GM23338 (cell line): ENCODE data around the gene ADAP1. TPM values are rescaled to one million over a fixed set of nuclear protein-coding genes. Genes with fewer than 3 reads are reported as not detected.
"Not testable (repeated sequence)": the region's sequence is repeated elsewhere in the genome, so short reads cannot be mapped to it uniquely, and the experiment has no call there.

ENCODE experiments used
- ATAC-seq: fragments of 200-7000 bp; cut with Tn5 transposase; 3 replicates; pipeline ENCODE4 v1.9.1; 2020
- DNase-seq: peaks from one replicate; pipeline ENCODE4 v3.0.0-alpha.2; 2015; ENCODE audit warnings: low spot score
- H2AFZ ChIP-seq: fragments of 200-600 bp; sonication (generic); 2 replicates; pipeline ENCODE4 v1.8.0; 2016; ENCODE audit warnings: antibody characterized with exemption, mild to moderate bottlenecking, moderate library complexity
- H3F3A ChIP-seq: fragments of 200-600 bp; sonication (generic); replicated peaks from 2 replicates; pipeline ENCODE4 v1.8.0; 2017; ENCODE audit warnings: antibody characterized with exemption, mixed run types, low read depth
- H3K27ac ChIP-seq: fragments of 200-600 bp; sonication (generic); 2 replicates; pipeline ENCODE4 v1.6.1; 2016; ENCODE audit warnings: low read depth
- H3K27me3 ChIP-seq: fragments of 200-600 bp; sonication (generic); 2 replicates; pipeline ENCODE4 v1.8.0; 2016; ENCODE audit warnings: mild to moderate bottlenecking, mixed run types, moderate library complexity; ENCODE audit not compliant: insufficient read depth
- H3K36me3 ChIP-seq: fragments of 200-600 bp; sonication (generic); 2 replicates; pipeline ENCODE4 v1.8.0; 2016; ENCODE audit warnings: mild to moderate bottlenecking; ENCODE audit not compliant: insufficient read depth
- H3K4me1 ChIP-seq: fragments of 200-600 bp; sonication (generic); 2 replicates; pipeline ENCODE4 v1.8.0; 2016; ENCODE audit warnings: mild to moderate bottlenecking, moderate library complexity; ENCODE audit not compliant: insufficient read depth
- H3K4me2 ChIP-seq: fragments of 200-600 bp; sonication (generic); 2 replicates; pipeline ENCODE4 v1.7.1; 2017; ENCODE audit warnings: mixed run types
- H3K4me3 ChIP-seq: fragments of 200-600 bp; sonication (generic); 2 replicates; pipeline ENCODE4 v1.6.1; 2016; ENCODE audit warnings: mixed run types
- H3K79me2 ChIP-seq: fragments of 200-600 bp; sonication (generic); replicated peaks from 2 replicates; pipeline ENCODE4 v1.8.0; 2017; ENCODE audit warnings: mild to moderate bottlenecking; ENCODE audit not compliant: insufficient read depth
- H3K9me2 ChIP-seq: fragments of 200-600 bp; sonication (generic); 2 replicates; pipeline ENCODE4 v1.8.0; 2017; ENCODE audit not compliant: insufficient read depth
- H4K20me1 ChIP-seq: fragments of 200-600 bp; sonication (generic); replicated peaks from 2 replicates; pipeline ENCODE4 v1.8.0; 2017; ENCODE audit warnings: mild to moderate bottlenecking; ENCODE audit not compliant: insufficient read depth
- H3K27ac Mint-ChIP-seq: 2 replicates; pipeline ENCODE4 v1.8.0; 2020; ENCODE audit warnings: inconsistent platforms, mild to moderate bottlenecking, moderate library complexity, mixed read lengths
- H3K27me3 Mint-ChIP-seq: 3 replicates; pipeline ENCODE4 v1.8.0; 2022; ENCODE audit warnings: low read depth, mild to moderate bottlenecking, moderate library complexity, mixed read lengths, inconsistent platforms; ENCODE audit not compliant: insufficient read depth, poor library complexity
- H3K36me3 Mint-ChIP-seq: 3 replicates; pipeline ENCODE4 v1.8.0; 2021; ENCODE audit warnings: low read depth, mild to moderate bottlenecking, inconsistent platforms, moderate library complexity, mixed read lengths
- H3K4me1 Mint-ChIP-seq: 3 replicates; pipeline ENCODE4 v1.8.0; 2020; ENCODE audit warnings: mild to moderate bottlenecking, inconsistent platforms, mixed read lengths
- H3K4me3 Mint-ChIP-seq: 3 replicates; pipeline ENCODE4 v1.8.0; 2021; ENCODE audit warnings: moderate library complexity, mild to moderate bottlenecking, inconsistent platforms, mixed read lengths
- H3K9me3 Mint-ChIP-seq: 3 replicates; pipeline ENCODE4 v1.8.0; 2020; ENCODE audit warnings: moderate library complexity, mild to moderate bottlenecking, inconsistent platforms, mixed read lengths
- POLR2AphosphoS5 ChIP-seq: IDR thresholded peaks from 2 replicates; pipeline ENCODE4 v1.6.1; 2016; ENCODE audit warnings: antibody characterized with exemption, low read depth
- STAT1 ChIP-seq: IDR thresholded peaks from one replicate; pipeline ENCODE4 v1.6.1; 2016; ENCODE audit warnings: antibody characterized with exemption; ENCODE audit not compliant: unreplicated experiment
- ZNF114 ChIP-seq: fragments of 250-450 bp; sonication (Bioruptor Pico); IDR thresholded peaks from 2 replicates; pipeline ENCODE4 v1.5.0; 2020; ENCODE audit warnings: mild to moderate bottlenecking, moderate library complexity
- ZNF331 ChIP-seq: fragments of 250-450 bp; sonication (Bioruptor Pico); IDR thresholded peaks from 2 replicates; pipeline ENCODE4 v1.5.0; 2020; ENCODE audit warnings: low read depth, mild to moderate bottlenecking, moderate library complexity
- polyA plus RNA-seq: library from polyadenylated mRNA; unstranded; fragments of >200 nt; fragmentation: Nextera tagmentation; extraction: Ambion mirVana; gene quantifications from 2 replicates; pipeline ENCODE4 v1.2.1, GENCODE V29; 2016
- total RNA-seq: library from RNA; depleted of rRNA; stranded (reverse); fragments of >200 nt; shearing (Covaris generic); gene quantifications from 2 replicates; pipeline ENCODE4 v1.2.3, GENCODE V29; 2014
- TF ChIP-seq, protein P1 (sequence below), 2 experiments: fragments of 200-600 bp in 1 of 2; sonication (generic) in 1 of 2; conservative IDR thresholded peaks; 2 replicates each; pipeline versions ENCODE4 v1.5.1 to v1.6.1; 2016 to 2017; ENCODE audit warnings: antibody characterized with exemption in 2 of 2, low read depth in 2 of 2, mild to moderate bottlenecking in 2 of 2, moderate library complexity in 1 of 2
- TF ChIP-seq, protein P2 (sequence below): fragments of 250-450 bp; sonication (Bioruptor Pico); IDR thresholded peaks from 2 replicates; pipeline ENCODE4 v1.5.0; 2020; ENCODE audit warnings: mild to moderate bottlenecking, moderate library complexity

The ADAP1 gene
- total and polyA plus RNA-seq, 2 experiments from 2014 or later: 2.2 to 9.6 TPM

DNA sequence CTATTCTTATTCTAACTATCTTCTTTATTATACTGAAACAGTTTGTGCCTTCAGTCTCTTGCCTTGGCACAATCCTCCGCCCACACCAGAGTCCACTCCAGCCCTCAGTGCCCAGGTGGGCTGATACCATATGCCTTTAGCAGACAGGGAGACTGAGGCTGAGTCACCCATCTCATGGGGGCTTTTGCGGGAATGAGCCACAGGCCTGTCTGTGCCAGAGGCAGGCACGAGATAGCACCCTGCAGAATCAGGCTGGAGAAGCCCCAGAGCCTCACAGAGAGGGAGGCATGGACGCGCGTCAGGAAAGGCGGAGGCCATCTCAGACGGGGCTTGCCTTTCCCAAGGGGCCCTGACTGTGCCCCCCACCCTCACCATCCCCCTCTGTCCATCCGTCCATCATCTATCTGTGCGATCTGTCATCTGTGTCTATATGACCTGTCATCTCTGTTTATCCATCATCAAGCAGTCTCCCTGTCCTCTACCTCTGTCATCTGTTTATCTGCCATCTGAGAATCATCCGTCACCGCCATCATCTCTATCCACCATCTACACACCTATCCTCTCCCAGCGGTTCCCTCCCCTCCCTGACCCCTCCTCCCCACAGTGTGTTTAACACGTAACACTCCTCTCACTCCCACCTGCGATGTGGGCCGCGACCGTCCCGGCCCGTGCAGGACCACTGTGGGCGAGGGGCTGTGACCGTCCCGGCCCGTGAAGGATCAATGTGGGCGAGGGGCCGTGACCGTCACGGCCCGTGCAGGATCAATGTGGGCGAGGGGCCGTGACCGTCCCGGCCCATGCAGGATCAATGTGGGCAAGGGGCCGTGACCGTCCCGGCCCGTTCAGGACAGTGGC, 7.3 kb upstream of the ADAP1 start (continued):
- TF ChIP-seq, protein P1, sequence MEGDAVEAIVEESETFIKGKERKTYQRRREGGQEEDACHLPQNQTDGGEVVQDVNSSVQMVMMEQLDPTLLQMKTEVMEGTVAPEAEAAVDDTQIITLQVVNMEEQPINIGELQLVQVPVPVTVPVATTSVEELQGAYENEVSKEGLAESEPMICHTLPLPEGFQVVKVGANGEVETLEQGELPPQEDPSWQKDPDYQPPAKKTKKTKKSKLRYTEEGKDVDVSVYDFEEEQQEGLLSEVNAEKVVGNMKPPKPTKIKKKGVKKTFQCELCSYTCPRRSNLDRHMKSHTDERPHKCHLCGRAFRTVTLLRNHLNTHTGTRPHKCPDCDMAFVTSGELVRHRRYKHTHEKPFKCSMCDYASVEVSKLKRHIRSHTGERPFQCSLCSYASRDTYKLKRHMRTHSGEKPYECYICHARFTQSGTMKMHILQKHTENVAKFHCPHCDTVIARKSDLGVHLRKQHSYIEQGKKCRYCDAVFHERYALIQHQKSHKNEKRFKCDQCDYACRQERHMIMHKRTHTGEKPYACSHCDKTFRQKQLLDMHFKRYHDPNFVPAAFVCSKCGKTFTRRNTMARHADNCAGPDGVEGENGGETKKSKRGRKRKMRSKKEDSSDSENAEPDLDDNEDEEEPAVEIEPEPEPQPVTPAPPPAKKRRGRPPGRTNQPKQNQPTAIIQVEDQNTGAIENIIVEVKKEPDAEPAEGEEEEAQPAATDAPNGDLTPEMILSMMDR (conservative IDR thresholded peaks at IDR 0.05; ENCODE audit: low read depth in 2 of 2): no peak
- TF ChIP-seq STAT1: no peak

DNA sequence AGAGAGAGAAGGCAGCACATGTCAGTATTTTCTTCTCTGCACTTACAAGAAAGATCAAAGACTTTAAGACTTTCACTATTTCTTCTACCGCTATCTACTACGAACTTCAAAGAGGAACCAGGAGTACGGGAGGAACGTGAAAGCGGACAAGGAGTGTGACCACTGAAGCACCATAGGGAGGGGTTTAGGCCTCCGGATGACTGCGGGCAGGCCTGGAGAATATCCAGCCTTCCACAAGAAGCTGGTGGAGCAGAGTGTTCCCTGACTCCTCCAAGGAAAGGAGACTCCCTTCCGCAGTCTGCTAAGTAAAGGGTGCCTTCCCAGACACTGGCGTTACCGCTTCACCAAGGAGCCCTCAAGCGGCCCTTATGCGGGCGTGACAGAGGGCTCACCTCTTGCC, 6.5 kb upstream of the ADAP1 start:
- H4K20me1 ChIP-seq, H3K9me3 Mint-ChIP-seq, H3K9me2 ChIP-seq, H3K27ac Mint-ChIP-seq, H3K27ac ChIP-seq, H3F3A ChIP-seq, H3K79me2 ChIP-seq, H3K4me1 Mint-ChIP-seq, H3K27me3 ChIP-seq, H3K4me1 ChIP-seq, ATAC-seq, H3K36me3 ChIP-seq, H2AFZ ChIP-seq, H3K4me2 ChIP-seq, H3K36me3 Mint-ChIP-seq, DNase-seq, H3K4me3 Mint-ChIP-seq, H3K4me3 ChIP-seq: not testable (repeated sequence)
- peaks cover 16% of the 10 kb centered on the region for H3K27me3 Mint-ChIP-seq

DNA sequence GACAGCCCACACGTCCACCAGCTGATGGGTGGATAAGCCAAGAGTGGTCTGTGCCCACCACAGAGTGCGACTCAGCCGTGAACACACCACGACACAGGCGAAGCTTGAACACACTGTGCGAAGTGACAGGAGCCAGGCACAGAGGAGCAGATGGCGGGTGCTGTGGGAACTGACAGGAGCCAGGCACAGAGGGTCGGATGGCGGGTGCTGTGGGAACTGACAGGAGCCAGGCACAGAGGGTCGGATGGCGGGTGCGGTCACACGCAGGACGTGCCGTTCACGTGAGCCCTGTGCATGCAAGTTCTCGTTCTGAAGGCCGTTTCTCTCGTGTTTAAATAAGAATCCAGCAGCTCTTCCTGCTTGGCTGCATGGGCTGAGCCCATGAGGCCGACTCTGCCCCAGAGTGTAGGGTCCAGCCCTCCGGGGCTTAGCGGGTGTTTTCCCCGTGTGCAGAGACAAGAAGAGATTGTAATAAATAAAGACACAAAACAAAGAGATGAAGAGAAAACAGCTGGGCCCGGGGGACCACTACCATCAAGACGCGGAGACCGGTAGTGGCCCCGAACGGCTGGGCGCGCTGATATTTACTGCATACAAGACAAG, 5.9 kb upstream of the ADAP1 start:
- H3K27ac Mint-ChIP-seq: no peak overlapping the region
- no peak overlapping the region for H3K4me3 Mint-ChIP-seq
- Histone ChIP-seq H3K36me3 (no peaks in the 10 kb centered on the region), H3F3A (peaks cover under 1% of the 10 kb centered on the region; the same call in 1 of the 2 replicates), H2AFZ (no peak overlapping the region), H3K4me2 (no peak overlapping the region), H3K4me3 (no peak overlapping the region), H3K9me2 (no peaks in the 10 kb centered on the region), H3K79me2 (no peaks in the 10 kb centered on the region), H3K27me3 (peaks cover 7% of the 10 kb centered on the region; the same call in 1 of the 2 replicates), H3K27ac (no peak overlapping the region), H3K4me1 (no peaks in the 10 kb centered on the region), H4K20me1 (peaks cover under 1% of the 10 kb centered on the region)
- no peaks in the 10 kb centered on the region; the same call in 2 of the 3 replicates for H3K9me3 Mint-ChIP-seq
- H3K36me3 Mint-ChIP-seq: no peaks in the 10 kb centered on the region; the same call in 2 of the 3 replicates
- peaks cover 6% of the 10 kb centered on the region for H3K4me1 Mint-ChIP-seq
- ATAC-seq: no peak
- no peak for DNase-seq
- peaks cover 22% of the 10 kb centered on the region for H3K27me3 Mint-ChIP-seq
- TF ChIP-seq POLR2AphosphoS5: no peak
- TF ChIP-seq ZNF331 (CRISPR knock-in tag): no peak
- TF ChIP-seq, protein P2, sequence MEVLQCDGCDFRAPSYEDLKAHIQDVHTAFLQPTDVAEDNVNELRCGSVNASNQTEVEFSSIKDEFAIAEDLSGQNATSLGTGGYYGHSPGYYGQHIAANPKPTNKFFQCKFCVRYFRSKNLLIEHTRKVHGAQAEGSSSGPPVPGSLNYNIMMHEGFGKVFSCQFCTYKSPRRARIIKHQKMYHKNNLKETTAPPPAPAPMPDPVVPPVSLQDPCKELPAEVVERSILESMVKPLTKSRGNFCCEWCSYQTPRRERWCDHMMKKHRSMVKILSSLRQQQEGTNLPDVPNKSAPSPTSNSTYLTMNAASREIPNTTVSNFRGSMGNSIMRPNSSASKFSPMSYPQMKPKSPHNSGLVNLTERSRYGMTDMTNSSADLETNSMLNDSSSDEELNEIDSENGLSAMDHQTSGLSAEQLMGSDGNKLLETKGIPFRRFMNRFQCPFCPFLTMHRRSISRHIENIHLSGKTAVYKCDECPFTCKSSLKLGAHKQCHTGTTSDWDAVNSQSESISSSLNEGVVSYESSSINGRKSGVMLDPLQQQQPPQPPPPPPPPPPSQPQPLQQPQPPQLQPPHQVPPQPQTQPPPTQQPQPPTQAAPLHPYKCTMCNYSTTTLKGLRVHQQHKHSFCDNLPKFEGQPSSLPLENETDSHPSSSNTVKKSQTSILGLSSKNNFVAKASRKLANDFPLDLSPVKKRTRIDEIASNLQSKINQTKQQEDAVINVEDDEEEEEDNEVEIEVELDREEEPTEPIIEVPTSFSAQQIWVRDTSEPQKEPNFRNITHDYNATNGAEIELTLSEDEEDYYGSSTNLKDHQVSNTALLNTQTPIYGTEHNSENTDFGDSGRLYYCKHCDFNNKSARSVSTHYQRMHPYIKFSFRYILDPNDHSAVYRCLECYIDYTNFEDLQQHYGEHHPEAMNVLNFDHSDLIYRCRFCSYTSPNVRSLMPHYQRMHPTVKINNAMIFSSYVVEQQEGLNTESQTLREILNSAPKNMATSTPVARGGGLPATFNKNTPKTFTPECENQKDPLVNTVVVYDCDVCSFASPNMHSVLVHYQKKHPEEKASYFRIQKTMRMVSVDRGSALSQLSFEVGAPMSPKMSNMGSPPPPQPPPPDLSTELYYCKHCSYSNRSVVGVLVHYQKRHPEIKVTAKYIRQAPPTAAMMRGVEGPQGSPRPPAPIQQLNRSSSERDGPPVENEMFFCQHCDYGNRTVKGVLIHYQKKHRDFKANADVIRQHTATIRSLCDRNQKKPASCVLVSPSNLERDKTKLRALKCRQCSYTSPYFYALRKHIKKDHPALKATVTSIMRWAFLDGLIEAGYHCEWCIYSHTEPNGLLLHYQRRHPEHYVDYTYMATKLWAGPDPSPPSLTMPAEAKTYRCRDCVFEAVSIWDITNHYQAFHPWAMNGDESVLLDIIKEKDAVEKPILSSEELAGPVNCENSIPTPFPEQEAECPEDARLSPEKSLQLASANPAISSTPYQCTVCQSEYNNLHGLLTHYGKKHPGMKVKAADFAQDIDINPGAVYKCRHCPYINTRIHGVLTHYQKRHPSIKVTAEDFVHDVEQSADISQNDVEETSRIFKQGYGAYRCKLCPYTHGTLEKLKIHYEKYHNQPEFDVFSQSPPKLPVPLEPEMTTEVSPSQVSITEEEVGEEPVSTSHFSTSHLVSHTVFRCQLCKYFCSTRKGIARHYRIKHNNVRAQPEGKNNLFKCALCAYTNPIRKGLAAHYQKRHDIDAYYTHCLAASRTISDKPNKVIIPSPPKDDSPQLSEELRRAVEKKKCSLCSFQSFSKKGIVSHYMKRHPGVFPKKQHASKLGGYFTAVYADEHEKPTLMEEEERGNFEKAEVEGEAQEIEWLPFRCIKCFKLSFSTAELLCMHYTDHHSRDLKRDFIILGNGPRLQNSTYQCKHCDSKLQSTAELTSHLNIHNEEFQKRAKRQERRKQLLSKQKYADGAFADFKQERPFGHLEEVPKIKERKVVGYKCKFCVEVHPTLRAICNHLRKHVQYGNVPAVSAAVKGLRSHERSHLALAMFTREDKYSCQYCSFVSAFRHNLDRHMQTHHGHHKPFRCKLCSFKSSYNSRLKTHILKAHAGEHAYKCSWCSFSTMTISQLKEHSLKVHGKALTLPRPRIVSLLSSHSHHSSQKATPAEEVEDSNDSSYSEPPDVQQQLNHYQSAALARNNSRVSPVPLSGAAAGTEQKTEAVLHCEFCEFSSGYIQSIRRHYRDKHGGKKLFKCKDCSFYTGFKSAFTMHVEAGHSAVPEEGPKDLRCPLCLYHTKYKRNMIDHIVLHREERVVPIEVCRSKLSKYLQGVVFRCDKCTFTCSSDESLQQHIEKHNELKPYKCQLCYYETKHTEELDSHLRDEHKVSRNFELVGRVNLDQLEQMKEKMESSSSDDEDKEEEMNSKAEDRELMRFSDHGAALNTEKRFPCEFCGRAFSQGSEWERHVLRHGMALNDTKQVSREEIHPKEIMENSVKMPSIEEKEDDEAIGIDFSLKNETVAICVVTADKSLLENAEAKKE (CRISPR knock-in tag): no peak
- no peak for TF ChIP-seq ZNF114 (CRISPR knock-in tag)
